Tibial artery (tissue), 4 donors: Measurements from ENCODE around the gene ZFAND3.
A peak's percentile ranks its signal among the peaks of the same experiment; 100 is the strongest.

ENCODE experiments used
- DNase-seq, 2 donors: peaks; one replicate each; pipeline ENCODE4 v3.0.0-alpha.2; 2019
- H3K27ac ChIP-seq, 2 donors: fragments of 200-600 bp; sonication (generic) in 1 of 2; 1 replicate in 1 of 2; 2 replicates in 1 of 2; pipeline ENCODE4 v1.5.1; 2018 to 2019; ENCODE audit warnings: mild to moderate bottlenecking in 1 of 2
- H3K27me3 ChIP-seq, 2 donors: fragments of 200-600 bp; sonication (generic) in 1 of 2; one replicate each; pipeline versions ENCODE4 v1.5.1 to v1.6.0; 2016 to 2019
- H3K36me3 ChIP-seq, 3 donors: fragments of 200-600 bp; sonication (generic) in 2 of 3; one replicate each; pipeline ENCODE4 v1.5.1; 2016 to 2019; ENCODE audit warnings: mild to moderate bottlenecking in 2 of 3
- H3K4me1 ChIP-seq, 4 donors: fragments of 200-600 bp; sonication (generic) in 2 of 4; 1 replicate in 3 of 4; 2 replicates in 1 of 4; pipeline ENCODE4 v1.5.1; 2016 to 2019
- H3K4me3 ChIP-seq, 2 donors: fragments of 200-600 bp; sonication (generic) in 1 of 2; 1 replicate in 1 of 2; 2 replicates in 1 of 2; pipeline ENCODE4 v1.5.1; 2018 to 2019; ENCODE audit warnings: mild to moderate bottlenecking in 2 of 2
- H3K9me3 ChIP-seq, 3 donors: fragments of 200-600 bp; sonication (generic) in 1 of 3; one replicate each; pipeline ENCODE4 v1.5.1; 2016 to 2019
- intact Hi-C: fragments of 100-400 bp; cut with DNase I; formaldehyde crosslinking; loops from one replicate; pipeline ENCODE4 v1.15.0; 2023; ENCODE audit warnings: low total_unique reads
- TF ChIP-seq, protein P1 (sequence below), 2 experiments: fragments of 200-600 bp in 1 of 2; fragments of 450-650 bp in 1 of 2; IDR thresholded peaks; one replicate each; pipeline ENCODE4 v1.5.1; 2017 to 2019; ENCODE audit warnings: antibody characterized with exemption in 2 of 2, mild to moderate bottlenecking in 1 of 2, moderate library complexity in 1 of 2

The ZFAND3 gene

DNA sequence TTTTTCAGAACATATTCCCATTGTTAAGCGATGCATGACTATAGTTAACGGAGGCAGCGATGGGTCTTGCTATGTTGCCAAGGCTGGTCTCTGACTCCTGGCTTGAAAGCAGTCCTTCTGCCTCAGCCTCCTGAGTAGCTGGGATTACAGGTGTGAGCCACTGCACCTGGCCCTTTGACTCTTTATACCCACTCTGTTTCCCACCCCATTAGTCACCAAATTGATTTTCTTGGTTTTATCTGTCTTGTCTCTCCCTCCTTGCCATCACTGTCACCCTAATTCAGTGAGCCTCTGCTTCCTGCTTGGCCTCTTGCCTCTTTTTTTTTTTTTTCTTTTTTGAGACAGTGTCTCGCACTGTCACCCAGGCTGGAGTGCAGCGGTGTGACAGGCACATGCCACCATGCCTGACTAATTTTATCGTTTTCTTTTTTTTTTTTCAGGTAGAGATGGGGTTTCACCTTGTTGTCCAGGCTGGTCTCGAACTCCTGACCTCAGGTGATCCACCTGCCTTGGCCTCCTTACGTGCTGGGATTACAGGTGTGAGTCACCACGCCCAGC lies 31.3 kb downstream of the ZFAND3 start:
- H3K27me3 ChIP-seq: no peaks in the 10 kb centered on the region
- no peak for DNase-seq
- TF ChIP-seq, protein P1, sequence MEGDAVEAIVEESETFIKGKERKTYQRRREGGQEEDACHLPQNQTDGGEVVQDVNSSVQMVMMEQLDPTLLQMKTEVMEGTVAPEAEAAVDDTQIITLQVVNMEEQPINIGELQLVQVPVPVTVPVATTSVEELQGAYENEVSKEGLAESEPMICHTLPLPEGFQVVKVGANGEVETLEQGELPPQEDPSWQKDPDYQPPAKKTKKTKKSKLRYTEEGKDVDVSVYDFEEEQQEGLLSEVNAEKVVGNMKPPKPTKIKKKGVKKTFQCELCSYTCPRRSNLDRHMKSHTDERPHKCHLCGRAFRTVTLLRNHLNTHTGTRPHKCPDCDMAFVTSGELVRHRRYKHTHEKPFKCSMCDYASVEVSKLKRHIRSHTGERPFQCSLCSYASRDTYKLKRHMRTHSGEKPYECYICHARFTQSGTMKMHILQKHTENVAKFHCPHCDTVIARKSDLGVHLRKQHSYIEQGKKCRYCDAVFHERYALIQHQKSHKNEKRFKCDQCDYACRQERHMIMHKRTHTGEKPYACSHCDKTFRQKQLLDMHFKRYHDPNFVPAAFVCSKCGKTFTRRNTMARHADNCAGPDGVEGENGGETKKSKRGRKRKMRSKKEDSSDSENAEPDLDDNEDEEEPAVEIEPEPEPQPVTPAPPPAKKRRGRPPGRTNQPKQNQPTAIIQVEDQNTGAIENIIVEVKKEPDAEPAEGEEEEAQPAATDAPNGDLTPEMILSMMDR (IDR thresholded peaks at IDR 0.05): no peak
- no peaks in the 10 kb centered on the region for H3K36me3 ChIP-seq
- no peak overlapping the region for H3K27ac ChIP-seq
- intact Hi-C loops: no loop called here
- no peak overlapping the region for H3K4me3 ChIP-seq
- H3K9me3 ChIP-seq: no peaks in the 10 kb centered on the region
- H3K4me1 ChIP-seq: peaks cover 0 to 54% (median 12%) of the 10 kb centered on the region in 4 donors

DNA sequence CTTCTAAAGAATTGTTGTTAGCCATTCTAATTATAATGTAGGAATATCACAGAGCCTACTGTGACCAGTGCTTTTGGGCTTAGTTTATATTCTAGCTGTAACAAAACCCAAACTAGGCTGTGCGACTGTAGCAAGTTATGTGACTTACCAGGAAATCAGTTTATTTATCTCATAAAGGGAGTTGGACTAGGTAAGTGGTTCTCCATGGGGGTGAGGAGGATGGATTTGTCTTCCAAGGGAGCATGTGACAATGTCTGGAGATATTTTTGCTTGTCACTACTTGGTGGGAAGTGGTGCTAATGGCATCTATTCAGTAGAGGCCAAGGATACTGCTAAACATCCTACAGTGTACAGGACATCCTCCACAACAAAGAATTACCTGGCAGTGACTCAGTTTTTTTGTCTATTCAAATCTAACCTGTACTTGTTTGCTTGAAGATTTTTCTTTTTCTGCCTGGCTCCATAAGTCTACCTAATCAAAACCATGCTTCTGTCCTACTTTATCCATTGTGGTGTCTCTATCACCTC lies 32.5 kb downstream of the ZFAND3 start:
- DNase-seq: no peak
- Histone ChIP-seq H3K4me3 (no peak overlapping the region), H3K27me3 (no peaks in the 10 kb centered on the region), H3K36me3 (no peaks in the 10 kb centered on the region), H3K9me3 (no peaks in the 10 kb centered on the region), H3K4me1 (peaks cover 0 to 47% (median 10%) of the 10 kb centered on the region in 4 donors), H3K27ac (no peak overlapping the region)
- TF ChIP-seq, protein P1 (IDR thresholded peaks at IDR 0.05): no peak
- intact Hi-C loops: no loop called here

DNA sequence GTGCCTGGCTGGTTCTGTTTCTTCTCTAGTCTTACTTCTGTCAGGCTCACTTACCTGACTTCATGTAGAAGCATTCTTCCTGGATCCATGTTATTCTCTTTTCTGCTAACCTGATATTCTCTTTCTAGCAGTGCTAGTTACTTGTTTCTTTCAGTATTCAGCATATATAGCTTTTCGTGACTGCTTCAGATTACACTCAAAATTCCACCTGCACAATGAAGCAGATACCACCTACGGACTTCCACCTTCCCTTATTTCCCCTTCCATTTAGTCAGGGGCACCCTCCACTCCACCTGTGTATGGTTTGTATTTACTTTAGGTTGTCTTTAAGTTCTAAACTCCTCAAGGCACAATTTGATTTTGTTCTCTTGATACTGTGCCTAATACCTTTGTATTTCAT lies 36.8 kb downstream of the ZFAND3 start:
- no peak overlapping the region for H3K27ac ChIP-seq
- no peak for DNase-seq
- H3K4me1 ChIP-seq: peaks cover 0 to 31% (median 16%) of the 10 kb centered on the region in 4 donors
- H3K36me3 ChIP-seq: no peaks in the 10 kb centered on the region
- no peak overlapping the region for H3K4me3 ChIP-seq
- no peaks in the 10 kb centered on the region for H3K9me3 ChIP-seq
- TF ChIP-seq, protein P1 (IDR thresholded peaks at IDR 0.05): no peak
- intact Hi-C loops: no loop called here
- no peaks in the 10 kb centered on the region for H3K27me3 ChIP-seq

GRCh38 chr6:37858363-37858762 lies 38.8 kb downstream of the ZFAND3 start:
- intact Hi-C loops: no loop called here
- TF ChIP-seq, protein P1 (IDR thresholded peaks at IDR 0.05): no peak

GRCh38 chr6:37860226-37860839 lies 40.8 kb downstream of the ZFAND3 start:
- TF ChIP-seq, protein P1 (IDR thresholded peaks at IDR 0.05): peak; percentile 46 to 47
- peak in 1 of 2 donors; percentile 47 for DNase-seq
- Histone ChIP-seq H3K4me1 (peaks cover 0 to 45% (median 15%) of the 10 kb centered on the region in 4 donors), H3K27me3 (no peaks in the 10 kb centered on the region), H3K36me3 (no peaks in the 10 kb centered on the region), H3K4me3 (no peak overlapping the region), H3K9me3 (no peaks in the 10 kb centered on the region), H3K27ac (no peak overlapping the region)
- intact Hi-C loops: loop anchor here (10.0 kb wide), 1 partner anchor 76 kb away; no protein-coding TSS in a partner anchor

More at GRCh38 chr6:37858363-37858762, 38.8 kb downstream of the ZFAND3 start:
- Histone ChIP-seq H3K27me3 (no peaks in the 10 kb centered on the region), H3K9me3 (no peaks in the 10 kb centered on the region), H3K4me1 (peaks cover 0 to 37% (median 15%) of the 10 kb centered on the region in 4 donors), H3K4me3 (no peak overlapping the region), H3K36me3 (no peaks in the 10 kb centered on the region), H3K27ac (no peak overlapping the region)
- DNase-seq: no peak
